ENCODE measurements around the gene MEIOC.

GRCh38 chr17:44673893-44674292, 17.6 kb downstream of the MEIOC start:
- no peak for TF ChIP-seq CTCF (IDR thresholded peaks at IDR 0.05)
- TF ChIP-seq POLR2A (IDR thresholded peaks at IDR 0.05), result no peak

All from testis (tissue), 2 donors.